SK-N-MC (cell line): ENCODE measurements around the gene MRPL17.

Experiments used
- EZH2 ChIP-seq: fragments of 200-600 bp; sonication (generic); IDR thresholded peaks from one replicate; pipeline ENCODE4 v1.6.1; 2017; ENCODE audit warnings: antibody characterized with exemption
- FOXP2 ChIP-seq: optimal IDR thresholded peaks from 2 replicates; pipeline ENCODE3; 2011; ENCODE audit warnings: mild to moderate bottlenecking, moderate library complexity; ENCODE audit not compliant: insufficient read depth; ENCODE audit errors: extremely low read length, control extremely low read depth
- POLR2AphosphoS5 ChIP-seq: IDR thresholded peaks from 2 replicates; pipeline ENCODE4 v1.6.1; 2012; ENCODE audit warnings: mild to moderate bottlenecking, low read depth, low read length, borderline replicate concordance

- TF ChIP-seq EZH2 = no peak
- TF ChIP-seq POLR2AphosphoS5 = no peak
- no peak for TF ChIP-seq FOXP2
Observed at GRCh38 chr11:6687876-6688275, 4.7 kb upstream of the MRPL17 start.
